ENCODE results near the gene HRG. TPM values are rescaled to one million over a fixed set of nuclear protein-coding genes. Genes with fewer than 3 reads are reported as not detected.
A peak's percentile ranks its signal among the peaks of the same experiment; 100 is the strongest.

HRG gene
- total RNA-seq, 6 experiments from 2014 or later = 378 to 1,312 (median 664) TPM

DNA sequence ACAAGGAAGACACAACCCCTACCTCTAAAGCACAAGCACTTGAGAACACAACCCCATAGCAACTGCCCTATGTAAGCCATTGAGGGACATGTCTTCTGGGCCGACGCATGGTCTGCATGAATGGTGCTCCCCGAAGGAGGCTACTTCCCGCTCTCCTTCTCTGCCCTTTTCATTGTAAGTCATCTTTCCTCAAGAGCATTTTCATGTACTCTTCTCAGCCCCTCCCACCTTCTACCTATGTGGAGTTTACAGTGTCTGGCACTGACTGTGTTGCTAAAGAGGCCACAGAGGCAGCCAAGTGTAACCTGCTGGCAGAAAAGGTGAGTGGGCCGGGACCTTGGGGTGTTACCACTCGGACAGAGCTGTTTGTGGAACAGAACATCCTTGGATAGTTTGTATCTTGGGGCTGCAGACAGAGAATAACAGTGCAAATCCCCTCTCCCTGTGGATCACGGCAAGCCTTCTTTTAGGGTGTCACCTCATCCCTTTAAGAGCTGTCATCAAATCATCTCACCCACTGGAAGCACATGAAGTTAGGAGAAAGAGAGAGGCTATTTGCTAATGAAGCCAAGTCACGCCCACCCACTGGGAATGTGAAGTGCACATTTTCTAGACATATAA lies 47.4 kb upstream of the HRG start:
- TF ChIP-seq POLR2A (IDR thresholded peaks at IDR 0.05) = no peak
- TF ChIP-seq, protein P1, sequence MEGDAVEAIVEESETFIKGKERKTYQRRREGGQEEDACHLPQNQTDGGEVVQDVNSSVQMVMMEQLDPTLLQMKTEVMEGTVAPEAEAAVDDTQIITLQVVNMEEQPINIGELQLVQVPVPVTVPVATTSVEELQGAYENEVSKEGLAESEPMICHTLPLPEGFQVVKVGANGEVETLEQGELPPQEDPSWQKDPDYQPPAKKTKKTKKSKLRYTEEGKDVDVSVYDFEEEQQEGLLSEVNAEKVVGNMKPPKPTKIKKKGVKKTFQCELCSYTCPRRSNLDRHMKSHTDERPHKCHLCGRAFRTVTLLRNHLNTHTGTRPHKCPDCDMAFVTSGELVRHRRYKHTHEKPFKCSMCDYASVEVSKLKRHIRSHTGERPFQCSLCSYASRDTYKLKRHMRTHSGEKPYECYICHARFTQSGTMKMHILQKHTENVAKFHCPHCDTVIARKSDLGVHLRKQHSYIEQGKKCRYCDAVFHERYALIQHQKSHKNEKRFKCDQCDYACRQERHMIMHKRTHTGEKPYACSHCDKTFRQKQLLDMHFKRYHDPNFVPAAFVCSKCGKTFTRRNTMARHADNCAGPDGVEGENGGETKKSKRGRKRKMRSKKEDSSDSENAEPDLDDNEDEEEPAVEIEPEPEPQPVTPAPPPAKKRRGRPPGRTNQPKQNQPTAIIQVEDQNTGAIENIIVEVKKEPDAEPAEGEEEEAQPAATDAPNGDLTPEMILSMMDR (IDR thresholded peaks at IDR 0.05) = no peak
- DNase-seq = no peak
- intact Hi-C loops (cut with DNase I) = loop anchor here in 1 of 2 donors (5.0 kb wide), 1 partner anchor 139 kb away; no protein-coding TSS in a partner anchor
- Histone ChIP-seq H3K27me3 (no peaks in the 10 kb centered on the region), H3K4me3 (no peak overlapping the region), H3K4me1 (peaks cover 0 to 35% (median 14%) of the 10 kb centered on the region in 4 donors), H3K27ac (no peak overlapping the region), H3K36me3 (peaks cover 0 to 44% (median 13%) of the 10 kb centered on the region in 4 donors), H3K9me3 (no peaks in the 10 kb centered on the region)
- ATAC-seq = no peak
- WGBS (ENCODE audit: insufficient coverage, low coverage, low lambda C conversion rate, missing lambda C conversion rate) = 83% methylated on average over 3 of the region's 8 CpGs

GRCh38 chr3:186619787-186620212 lies 46.0 kb upstream of the HRG start:
- H3K36me3 ChIP-seq = peaks cover 0 to 44% (median 13%) of the 10 kb centered on the region in 4 donors
- H3K4me3 ChIP-seq = no peak overlapping the region
- intact Hi-C loops (cut with DNase I) = loop anchor here in 1 of 2 donors (5.0 kb wide), 1 partner anchor 138 kb away; no protein-coding TSS in a partner anchor
- 71% methylated on average over 5 of the region's 5 CpGs for WGBS (ENCODE audit: insufficient coverage, low coverage, low lambda C conversion rate, missing lambda C conversion rate)
- peak; percentile 20 for TF ChIP-seq POLR2A (IDR thresholded peaks at IDR 0.05)
- TF ChIP-seq, protein P1 (IDR thresholded peaks at IDR 0.05) = no peak
- DNase-seq (no peak), ATAC-seq (no peak)
- H3K27me3 ChIP-seq = no peaks in the 10 kb centered on the region
- H3K9me3 ChIP-seq = no peaks in the 10 kb centered on the region
- peaks cover 0 to 32% (median 12%) of the 10 kb centered on the region in 4 donors for H3K4me1 ChIP-seq
- no peak overlapping the region for H3K27ac ChIP-seq

DNA sequence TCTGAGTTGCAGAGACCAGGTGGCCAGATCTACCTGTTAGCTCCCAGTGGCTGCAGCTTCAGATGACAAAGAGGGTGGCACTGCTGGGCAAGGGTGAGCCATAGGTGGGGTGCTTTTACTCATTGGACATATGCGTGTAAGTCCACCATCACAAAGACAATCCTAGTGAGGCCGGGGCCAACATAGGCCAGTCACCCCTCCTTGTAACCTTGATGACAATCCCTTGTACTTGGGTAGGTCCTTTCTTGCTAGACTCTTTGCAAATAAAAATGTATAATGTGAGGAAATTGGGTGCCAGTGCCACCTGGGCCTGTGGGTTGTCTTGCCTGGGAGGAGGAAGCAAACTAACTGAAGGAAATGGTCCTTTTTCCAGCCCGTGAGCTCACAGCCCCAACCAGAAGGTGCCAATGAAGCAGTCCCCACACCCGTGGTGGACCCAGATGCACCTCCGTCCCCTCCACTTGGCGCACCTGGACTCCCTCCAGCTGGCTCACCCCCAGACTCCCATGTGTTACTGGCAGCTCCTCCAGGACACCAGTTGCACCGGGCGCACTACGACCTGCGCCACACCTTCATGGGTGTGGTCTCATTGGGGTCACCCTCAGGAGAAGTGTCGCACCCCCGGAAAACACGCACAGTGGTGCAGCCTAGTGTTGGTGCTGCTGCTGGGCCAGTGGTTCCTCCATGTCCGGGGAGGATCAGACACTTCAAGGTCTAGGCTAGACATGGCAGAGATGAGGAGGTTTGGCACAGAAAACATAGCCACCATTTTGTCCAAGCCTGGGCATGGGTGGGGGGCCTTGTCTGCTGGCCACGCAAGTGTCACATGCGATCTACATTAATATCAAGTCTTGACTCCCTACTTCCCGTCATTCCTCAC lies 45.4 kb upstream of the HRG start:
- 56% methylated on average over 4 of the region's 17 CpGs for WGBS (ENCODE audit: insufficient coverage, low coverage, low lambda C conversion rate, missing lambda C conversion rate)
- Histone ChIP-seq H3K4me1 (peaks cover 0 to 25% (median 9%) of the 10 kb centered on the region in 4 donors), H3K27me3 (no peaks in the 10 kb centered on the region), H3K9me3 (no peaks in the 10 kb centered on the region), H3K27ac (no peak overlapping the region), H3K4me3 (no peak overlapping the region), H3K36me3 (peaks cover 0 to 43% (median 13%) of the 10 kb centered on the region in 4 donors)
- ATAC-seq (peak; percentile 25 to 42 (median 38)), DNase-seq (peak; percentile 49 to 78 (median 78))
- TF ChIP-seq POLR2A (IDR thresholded peaks at IDR 0.05) = peak; percentile 11
- TF ChIP-seq, protein P1 (IDR thresholded peaks at IDR 0.05) = no peak
- intact Hi-C loops (cut with DNase I) = no loop called here

GRCh38 chr3:186621894-186622650 lies 43.7 kb upstream of the HRG start:
- intact Hi-C loops (cut with DNase I) = no loop called here
- WGBS (ENCODE audit: insufficient coverage, low coverage, low lambda C conversion rate, missing lambda C conversion rate) = 42% methylated on average over 7 of the region's 7 CpGs
- Histone ChIP-seq H3K36me3 (peaks cover 0 to 29% (median 11%) of the 10 kb centered on the region in 4 donors), H3K9me3 (no peaks in the 10 kb centered on the region), H3K4me1 (peaks cover 0 to 13% (median under 1%) of the 10 kb centered on the region in 4 donors), H3K27me3 (no peaks in the 10 kb centered on the region), H3K4me3 (no peak overlapping the region), H3K27ac (no peak overlapping the region)
- TF ChIP-seq, protein P1 (IDR thresholded peaks at IDR 0.05) = no peak
- TF ChIP-seq POLR2A (IDR thresholded peaks at IDR 0.05) = peak; percentile 25
- DNase-seq (no peak), ATAC-seq (peak in 1 of 4 donors; percentile 23)
